Measurements from ENCODE around the gene MAGI2. TPM values are rescaled to one million over a fixed set of nuclear protein-coding genes. Genes with fewer than 3 reads are reported as not detected.

Gene MAGI2
- total and polyA plus RNA-seq, 4 donors: 0.37 to 4.1 (median 1.4) TPM

GRCh38 chr7:78607099-78607498, 846.4 kb downstream of the MAGI2 start:
- 77% methylated on average over 5 of the region's 5 CpGs for WGBS
- Histone ChIP-seq H3K27ac (ENCODE audit: low read depth in 1 of 2, low read length in 2 of 2) (no peak overlapping the region), H3K27me3 (ENCODE audit: control insufficient read depth in 4 of 4, insufficient read depth in 4 of 4, low read length in 3 of 4) (no peaks in the 10 kb centered on the region), H3K9ac (ENCODE audit: low read depth in 1 of 2, low read length in 2 of 2) (no peak overlapping the region), H3K36me3 (ENCODE audit: control insufficient read depth in 4 of 4, insufficient read depth in 3 of 4, low read depth in 1 of 4, low read length in 3 of 4) (no peaks in the 10 kb centered on the region), H3K9me3 (ENCODE audit: control insufficient read depth in 4 of 4, low read length in 3 of 4) (no peaks in the 10 kb centered on the region), H3K4me3 (ENCODE audit: low read depth in 1 of 3, low read length in 3 of 3) (no peak overlapping the region), H3K4me1 (ENCODE audit: control insufficient read depth in 4 of 4, insufficient read depth in 4 of 4, low read length in 3 of 4) (no peaks in the 10 kb centered on the region)
- DNase-seq (ENCODE audit: low spot score): no peak
- TF ChIP-seq FOXA2 (IDR thresholded peaks at IDR 0.05) (no peak), MAX (IDR thresholded peaks at IDR 0.05) (no peak), CTCF (IDR thresholded peaks at IDR 0.05; ENCODE audit: low read depth, low read length, missing input control) (no peak), RAD21 (IDR thresholded peaks at IDR 0.05) (peak; percentile 34 to 59)
- TF ChIP-seq, protein P1, sequence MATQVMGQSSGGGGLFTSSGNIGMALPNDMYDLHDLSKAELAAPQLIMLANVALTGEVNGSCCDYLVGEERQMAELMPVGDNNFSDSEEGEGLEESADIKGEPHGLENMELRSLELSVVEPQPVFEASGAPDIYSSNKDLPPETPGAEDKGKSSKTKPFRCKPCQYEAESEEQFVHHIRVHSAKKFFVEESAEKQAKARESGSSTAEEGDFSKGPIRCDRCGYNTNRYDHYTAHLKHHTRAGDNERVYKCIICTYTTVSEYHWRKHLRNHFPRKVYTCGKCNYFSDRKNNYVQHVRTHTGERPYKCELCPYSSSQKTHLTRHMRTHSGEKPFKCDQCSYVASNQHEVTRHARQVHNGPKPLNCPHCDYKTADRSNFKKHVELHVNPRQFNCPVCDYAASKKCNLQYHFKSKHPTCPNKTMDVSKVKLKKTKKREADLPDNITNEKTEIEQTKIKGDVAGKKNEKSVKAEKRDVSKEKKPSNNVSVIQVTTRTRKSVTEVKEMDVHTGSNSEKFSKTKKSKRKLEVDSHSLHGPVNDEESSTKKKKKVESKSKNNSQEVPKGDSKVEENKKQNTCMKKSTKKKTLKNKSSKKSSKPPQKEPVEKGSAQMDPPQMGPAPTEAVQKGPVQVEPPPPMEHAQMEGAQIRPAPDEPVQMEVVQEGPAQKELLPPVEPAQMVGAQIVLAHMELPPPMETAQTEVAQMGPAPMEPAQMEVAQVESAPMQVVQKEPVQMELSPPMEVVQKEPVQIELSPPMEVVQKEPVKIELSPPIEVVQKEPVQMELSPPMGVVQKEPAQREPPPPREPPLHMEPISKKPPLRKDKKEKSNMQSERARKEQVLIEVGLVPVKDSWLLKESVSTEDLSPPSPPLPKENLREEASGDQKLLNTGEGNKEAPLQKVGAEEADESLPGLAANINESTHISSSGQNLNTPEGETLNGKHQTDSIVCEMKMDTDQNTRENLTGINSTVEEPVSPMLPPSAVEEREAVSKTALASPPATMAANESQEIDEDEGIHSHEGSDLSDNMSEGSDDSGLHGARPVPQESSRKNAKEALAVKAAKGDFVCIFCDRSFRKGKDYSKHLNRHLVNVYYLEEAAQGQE (IDR thresholded peaks at IDR 0.05): no peak
- TF ChIP-seq, protein P2, sequence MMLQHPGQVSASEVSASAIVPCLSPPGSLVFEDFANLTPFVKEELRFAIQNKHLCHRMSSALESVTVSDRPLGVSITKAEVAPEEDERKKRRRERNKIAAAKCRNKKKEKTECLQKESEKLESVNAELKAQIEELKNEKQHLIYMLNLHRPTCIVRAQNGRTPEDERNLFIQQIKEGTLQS (IDR thresholded peaks at IDR 0.05): no peak

DNA sequence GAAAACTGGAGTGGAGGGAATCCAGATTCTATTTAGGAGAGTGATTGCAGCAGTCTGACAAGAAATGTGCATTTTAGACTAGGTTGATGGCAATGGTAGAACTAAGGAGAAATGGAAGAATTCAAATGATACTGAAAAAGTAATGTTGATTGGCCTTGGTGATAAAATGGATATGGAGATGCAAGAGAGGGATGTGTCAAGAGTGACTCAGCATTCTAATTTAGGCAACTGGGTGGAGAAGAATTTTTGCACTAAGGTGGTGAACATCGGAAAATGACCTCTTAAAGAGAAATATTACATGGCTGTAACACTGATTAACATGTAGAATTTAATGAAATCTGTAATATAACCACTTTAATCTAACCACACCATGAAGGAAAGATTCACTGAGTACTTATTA, 848.3 kb downstream of the MAGI2 start:
- H3K27me3 ChIP-seq (ENCODE audit: control insufficient read depth in 4 of 4, insufficient read depth in 4 of 4, low read length in 3 of 4): no peaks in the 10 kb centered on the region
- H3K27ac ChIP-seq (ENCODE audit: low read depth in 1 of 2, low read length in 2 of 2): no peak overlapping the region
- TF ChIP-seq HNF4A (conservative IDR thresholded peaks at IDR 0.05) (no peak), ZBTB33 (IDR thresholded peaks at IDR 0.05) (no peak), MAX (IDR thresholded peaks at IDR 0.05) (no peak), FOXA1 (IDR thresholded peaks at IDR 0.05) (no peak)
- H3K4me3 ChIP-seq (ENCODE audit: low read depth in 1 of 3, low read length in 3 of 3): no peak overlapping the region
- no peaks in the 10 kb centered on the region for H3K9me3 ChIP-seq (ENCODE audit: control insufficient read depth in 4 of 4, low read length in 3 of 4)
- DNase-seq (ENCODE audit: low spot score): no peak
- H3K9ac ChIP-seq (ENCODE audit: low read depth in 1 of 2, low read length in 2 of 2): no peak overlapping the region
- 82% methylated on average over 1 of the region's 1 CpG for WGBS
- no peaks in the 10 kb centered on the region for H3K36me3 ChIP-seq (ENCODE audit: control insufficient read depth in 4 of 4, insufficient read depth in 3 of 4, low read depth in 1 of 4, low read length in 3 of 4)
- H3K4me1 ChIP-seq (ENCODE audit: control insufficient read depth in 4 of 4, insufficient read depth in 4 of 4, low read length in 3 of 4): no peaks in the 10 kb centered on the region

Measured in liver (tissue), 9 donors.